Skin of body (tissue), 2 donors: ENCODE measurements around the gene RBM20. TPM values are rescaled to one million over a fixed set of nuclear protein-coding genes. Genes with fewer than 3 reads are reported as not detected.
"Not testable (repeated sequence)": the region's sequence is repeated elsewhere in the genome, so short reads cannot be mapped to it uniquely, and the experiment has no call there.

Experiments used
- DNase-seq: peaks from one replicate; lab custom pipeline; 2025; lab: John Stamatoyannopoulos, UW
- total RNA-seq: library from RNA; depleted of rRNA; stranded (reverse); fragments of >200 nt; gene quantifications from one replicate; pipeline ENCODE4 v1.2.3, GENCODE V29; 2014

The RBM20 gene
- total RNA-seq, 1 donor from 2014 or later = 2.4 TPM

DNA sequence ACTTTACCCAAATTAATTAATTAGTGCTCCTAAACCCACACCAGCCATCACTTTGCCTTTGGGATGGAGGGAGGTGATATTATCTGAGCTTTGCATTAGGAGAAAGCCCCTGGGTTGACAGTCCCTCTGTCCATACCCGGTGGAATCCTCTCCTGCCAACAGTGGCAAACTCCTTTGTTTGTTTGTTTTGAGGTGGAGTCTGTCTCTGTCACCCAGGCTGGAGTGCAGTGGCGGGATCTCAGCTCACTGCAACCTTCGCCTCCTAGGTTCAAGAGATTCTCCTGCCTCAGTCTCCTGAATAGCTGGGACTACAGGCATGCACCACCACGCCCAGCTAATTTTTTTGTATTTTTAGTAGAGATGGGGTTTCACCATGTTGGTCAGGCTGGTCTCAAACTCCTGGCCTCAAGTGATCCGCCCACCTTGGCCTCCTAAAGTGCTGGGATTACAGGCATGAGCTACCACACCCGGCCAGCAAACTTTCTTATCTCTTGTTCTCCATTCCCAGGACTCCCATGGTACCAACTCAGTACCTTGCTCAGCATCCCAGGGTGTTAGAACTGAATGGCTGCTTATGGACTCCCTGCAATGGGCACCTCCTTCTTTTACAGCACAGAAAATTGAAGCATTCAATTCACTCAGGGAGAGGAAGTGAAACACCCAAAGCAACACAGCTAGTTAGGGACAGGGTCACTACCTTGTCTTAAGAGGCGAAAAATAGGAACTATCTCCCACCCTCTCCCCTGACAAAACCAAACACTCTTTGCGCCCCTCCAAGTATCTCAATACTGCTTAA is 223.1 kb downstream of the RBM20 start:
- DNase-seq = not testable (repeated sequence)

DNA sequence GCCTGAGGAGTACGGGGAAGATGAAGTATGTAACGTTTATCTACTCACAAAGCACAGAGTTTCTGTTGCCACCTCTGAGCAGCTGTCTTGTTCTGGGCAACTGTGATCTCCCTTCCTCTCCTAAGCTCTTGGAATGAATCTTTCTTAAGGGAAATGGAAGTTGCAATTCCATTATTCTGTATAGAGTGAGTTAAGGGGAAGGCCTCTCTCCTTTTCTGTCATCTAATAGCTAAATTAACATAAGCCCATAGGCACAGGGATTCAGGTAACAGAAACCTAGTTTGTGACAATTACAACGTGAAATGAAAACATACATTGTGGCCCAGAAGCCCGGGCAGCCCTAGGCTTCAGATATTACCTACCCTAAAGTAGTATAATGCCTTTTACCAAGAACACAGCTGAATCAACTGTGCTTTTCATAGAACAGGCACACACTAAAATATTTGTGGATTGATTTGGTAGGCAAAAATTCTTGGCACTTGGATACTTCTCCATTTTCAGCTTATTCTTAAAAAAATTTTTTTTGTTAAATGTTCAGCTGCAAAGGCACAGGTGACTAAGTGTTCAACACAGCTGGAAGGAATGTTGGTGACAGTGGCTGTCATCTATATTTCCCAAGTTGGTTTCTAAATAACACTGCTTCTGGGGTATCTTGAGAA is 223.8 kb downstream of the RBM20 start:
- no peak for DNase-seq

DNA sequence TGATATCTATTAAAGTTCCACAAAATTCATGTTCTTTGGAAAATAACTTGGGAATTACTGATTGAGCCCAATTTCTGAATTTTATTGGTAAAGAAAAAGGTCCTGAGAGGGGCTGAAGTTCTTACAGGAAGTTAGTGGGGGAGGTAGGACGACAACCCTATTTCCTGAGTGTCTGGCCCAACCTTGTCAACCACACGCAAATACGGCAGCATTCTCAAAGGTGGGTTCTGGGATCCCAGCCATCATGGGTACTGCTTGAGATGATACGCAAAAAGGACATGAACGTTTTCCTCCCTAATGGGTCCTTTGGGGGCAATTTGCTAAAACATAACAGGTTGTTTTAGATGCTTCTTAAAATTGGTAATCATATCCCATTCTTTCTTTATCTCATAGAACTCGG is 224.8 kb downstream of the RBM20 start:
- DNase-seq = no peak

DNA sequence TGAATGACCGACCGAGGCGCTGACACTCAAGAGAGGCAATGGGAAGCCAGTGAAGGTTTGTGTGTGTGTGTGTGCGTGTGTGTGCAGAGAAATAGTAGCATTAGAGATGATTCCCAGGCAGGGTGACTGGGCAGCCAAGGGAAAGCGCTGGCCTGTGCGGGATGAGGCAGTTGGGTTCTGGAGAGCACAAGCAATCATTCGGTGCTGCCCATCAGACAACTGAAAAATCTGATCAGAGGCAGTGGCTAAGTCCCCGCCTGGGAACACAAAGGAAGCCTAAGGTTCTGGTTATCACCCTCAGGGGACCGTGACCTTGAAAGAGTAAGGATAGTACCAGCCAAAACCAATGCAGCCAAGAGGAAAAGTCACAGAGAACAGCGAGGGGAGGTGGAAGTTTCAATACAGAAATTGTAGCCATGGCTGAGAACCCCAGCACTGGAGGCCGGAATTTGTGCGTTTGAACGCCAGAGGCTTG is 226.7 kb downstream of the RBM20 start:
- DNase-seq = peak; percentile 66

DNA sequence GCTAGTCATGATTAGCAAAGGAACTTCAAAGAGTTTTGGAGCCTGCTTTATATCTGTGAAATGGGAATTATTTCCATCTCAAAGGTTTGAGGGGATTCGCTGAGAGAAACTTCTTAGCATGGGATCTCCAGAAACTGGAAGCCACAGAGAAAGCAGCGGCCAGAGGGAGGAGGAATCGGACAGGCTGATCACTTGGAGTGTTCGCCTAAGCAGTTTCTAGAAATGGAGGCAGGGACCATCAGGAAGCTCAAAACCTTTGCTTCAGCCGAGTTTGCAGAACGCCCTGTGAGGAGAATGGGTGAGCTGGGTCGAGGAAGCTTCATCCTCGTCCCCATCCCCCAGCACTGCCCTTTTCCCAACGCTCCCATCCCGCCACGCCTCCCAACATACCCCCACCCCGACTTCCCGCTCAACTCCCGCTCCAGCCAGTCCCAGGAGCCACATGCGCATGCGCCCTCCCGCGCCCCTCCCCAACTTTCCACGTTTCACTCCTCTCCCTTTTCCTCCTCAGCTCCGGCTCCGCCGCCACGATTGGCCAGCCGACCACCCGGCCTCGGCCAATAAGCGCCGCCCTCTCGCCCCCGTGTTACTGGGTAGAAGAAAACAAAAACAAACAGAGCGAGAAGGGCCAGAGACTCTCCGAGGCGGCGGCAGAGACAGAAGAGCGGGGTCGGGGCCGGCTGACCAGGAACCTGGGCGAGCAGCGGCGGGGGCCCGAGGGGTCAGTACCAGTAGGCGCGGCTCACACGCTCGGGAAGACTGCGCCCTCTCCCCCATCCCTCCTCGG is 227.4 kb downstream of the RBM20 start, which contains the start of gene PDCD4:
Gene PDCD4 (plus strand): TSS at position 631 of the 787 bp plus-strand sequence. CDS start 4,100 bp downstream, outside the sequence.
- peak; percentile 99 for DNase-seq

DNA sequence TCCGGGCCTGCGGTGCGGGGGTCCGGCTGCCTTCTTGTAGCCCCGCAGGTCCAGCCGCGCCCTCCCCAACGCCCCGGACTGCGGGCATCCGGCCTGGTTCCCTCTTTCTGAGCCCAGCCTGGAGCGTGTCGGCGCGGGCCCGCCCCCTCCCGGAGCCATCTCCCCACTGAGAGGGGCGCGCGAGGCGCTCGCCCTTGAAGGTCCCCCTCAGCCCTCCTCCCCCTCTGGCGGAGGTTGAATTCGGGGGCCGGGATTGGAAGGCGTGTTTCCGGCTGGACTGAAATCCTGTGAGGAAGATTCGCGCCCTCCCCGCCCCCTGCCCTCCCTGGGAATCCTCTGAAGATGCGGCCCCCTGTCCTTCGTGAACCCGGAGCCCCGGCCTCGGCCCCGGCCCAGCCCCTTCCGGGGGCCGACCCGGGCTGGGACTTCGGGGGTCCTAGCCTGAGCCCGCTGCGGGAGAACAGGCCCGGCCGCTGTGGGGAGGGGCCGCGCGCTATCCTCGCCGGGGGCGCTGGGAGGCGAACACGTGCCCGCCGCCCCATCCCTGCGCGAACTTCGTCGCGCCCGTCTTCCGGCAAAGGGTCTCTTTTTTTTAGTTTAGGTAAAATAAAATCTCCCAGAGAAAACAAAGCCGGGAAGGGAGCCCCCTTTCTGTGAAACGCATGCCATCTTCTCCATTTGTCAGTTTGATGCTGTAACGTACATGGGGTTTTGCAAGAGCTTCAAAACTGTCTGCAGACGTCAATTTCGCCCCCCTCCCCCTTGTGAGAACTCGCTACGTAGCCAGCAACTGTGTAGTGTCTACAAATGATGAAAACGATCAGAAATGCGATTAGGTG is 228.2 kb downstream of the RBM20 start:
- DNase-seq = peak; percentile 86

DNA sequence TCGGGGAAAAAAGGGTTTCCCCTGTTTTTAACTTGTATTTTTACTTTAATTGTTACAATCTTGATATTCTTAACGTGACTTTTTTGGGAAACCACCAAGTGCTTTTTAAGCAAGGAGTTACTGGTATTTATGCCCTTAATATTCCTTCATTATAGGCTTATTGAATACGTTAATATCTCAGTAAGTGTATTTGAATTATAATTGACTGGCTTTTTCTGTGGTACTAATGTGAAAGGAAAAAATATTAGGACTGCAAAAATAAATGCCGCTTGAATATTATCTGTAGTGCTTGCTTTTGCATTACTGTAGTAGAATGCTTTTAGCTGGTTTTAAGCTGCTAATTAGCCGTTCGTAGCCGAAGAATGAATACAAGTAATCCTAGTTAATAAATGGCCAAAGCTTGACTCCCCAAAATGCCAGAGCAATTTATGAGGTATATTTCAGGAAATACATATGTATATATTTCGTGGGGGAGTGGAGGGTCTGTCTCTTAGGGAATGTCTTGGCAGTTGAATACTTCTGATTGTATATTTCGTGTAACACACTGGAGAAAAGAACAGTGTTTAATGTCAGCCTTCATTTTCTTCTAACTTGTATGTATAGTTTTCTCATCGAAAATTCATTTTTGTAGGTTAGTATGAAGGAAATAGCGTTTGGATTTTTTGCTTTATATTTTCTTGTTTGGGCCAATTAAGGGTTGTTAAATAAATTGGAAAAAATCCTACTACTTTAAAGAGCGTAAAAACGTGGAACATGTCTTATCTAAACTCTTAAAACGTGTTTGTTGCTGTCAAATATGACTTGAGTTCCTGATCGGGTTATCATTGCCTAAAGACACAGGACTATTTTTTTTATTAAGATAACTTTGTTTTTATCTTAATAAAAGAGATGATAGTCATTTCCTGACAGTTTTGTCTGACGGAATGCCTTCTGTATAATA is 229.1 kb downstream of the RBM20 start:
- DNase-seq = peak; percentile 39

DNA sequence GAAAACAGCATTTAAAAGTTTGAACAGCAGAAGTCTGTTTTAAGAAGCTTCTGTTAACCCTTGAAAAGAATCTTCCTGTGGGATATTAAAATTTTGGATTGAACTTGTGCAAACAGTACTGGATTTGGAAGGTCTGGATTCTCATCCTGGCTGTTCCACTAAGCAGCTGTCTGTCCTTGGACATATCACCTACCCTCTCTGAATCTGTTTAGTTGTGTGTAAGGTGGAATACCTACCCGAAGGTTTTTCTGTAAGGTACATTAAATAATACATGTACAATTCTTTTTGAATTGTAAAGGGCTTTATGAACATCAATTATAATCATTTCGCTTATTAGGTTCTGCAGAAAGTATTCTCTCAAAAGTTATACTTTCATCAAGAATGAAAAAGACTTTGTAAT is 229.8 kb downstream of the RBM20 start:
- no peak for DNase-seq

DNA sequence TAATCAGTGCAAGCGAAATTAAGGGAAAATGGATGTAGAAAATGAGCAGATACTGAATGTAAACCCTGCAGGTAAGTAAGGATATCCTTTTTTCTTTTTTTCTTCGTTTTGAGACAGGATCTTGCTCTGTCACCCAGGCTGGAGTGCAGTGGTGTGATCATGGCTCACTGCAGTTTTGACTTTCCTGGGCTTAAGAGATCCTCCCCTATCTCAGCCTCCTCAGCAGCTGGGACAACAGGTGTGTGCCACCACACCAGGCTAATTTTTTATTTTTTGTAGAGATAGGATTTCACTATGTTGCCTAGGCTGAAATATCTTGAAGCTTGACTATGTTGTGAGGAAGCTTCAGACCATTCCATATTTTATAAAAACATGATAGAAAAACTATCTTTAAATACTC is 231.9 kb downstream of the RBM20 start:
- no peak for DNase-seq

DNA sequence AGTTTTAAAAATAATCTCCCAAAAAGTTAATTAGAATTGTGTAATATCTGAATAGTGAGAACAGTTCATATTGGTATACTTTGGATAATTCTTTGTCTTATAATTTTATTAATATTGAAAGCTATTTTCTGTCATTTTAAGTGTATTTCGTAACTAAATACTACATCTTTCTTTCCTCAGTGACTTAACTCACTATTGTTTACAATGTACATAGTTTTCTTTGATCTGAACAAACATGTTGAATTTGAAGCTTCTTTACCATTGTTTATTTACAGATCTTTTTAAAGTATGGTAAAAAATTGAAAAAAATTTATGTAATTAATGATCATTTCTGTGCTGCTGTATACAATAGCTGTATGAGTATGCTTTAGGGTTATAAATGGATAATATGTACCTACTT is 232.7 kb downstream of the RBM20 start:
- no peak for DNase-seq

DNA sequence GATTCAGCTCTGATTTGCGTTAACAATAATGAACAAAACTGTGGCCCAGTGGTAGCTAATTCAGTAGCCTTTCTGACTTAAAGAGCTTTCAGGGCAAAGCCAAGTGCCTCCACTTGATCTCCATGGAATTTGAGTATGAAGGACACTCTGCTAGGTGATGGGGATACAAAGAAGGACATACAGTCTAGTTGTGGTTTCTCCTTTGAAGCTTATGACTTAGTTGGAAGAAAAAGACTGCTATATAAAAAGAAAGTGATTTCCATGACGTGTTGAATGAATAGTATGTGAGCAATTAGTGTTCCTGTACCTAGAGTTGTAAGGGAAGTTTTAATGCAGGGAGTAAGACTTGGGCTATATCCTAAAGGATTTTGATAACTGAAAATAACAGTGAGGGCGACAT is 235.9 kb downstream of the RBM20 start:
- no peak for DNase-seq

DNA sequence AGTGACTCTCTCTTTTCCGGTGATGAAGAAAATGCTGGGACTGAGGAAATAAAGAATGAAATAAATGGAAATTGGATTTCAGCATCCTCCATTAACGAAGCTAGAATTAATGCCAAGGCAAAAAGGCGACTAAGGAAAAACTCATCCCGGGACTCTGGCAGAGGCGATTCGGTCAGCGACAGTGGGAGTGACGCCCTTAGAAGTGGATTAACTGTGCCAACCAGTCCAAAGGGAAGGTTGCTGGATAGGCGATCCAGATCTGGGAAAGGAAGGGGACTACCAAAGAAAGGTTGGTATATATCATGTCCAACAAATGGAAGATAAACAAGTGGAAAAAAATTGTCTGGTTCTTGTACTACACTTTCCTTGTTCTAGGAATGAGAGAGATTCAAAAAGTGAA is 237.1 kb downstream of the RBM20 start:
- DNase-seq = no peak

DNA sequence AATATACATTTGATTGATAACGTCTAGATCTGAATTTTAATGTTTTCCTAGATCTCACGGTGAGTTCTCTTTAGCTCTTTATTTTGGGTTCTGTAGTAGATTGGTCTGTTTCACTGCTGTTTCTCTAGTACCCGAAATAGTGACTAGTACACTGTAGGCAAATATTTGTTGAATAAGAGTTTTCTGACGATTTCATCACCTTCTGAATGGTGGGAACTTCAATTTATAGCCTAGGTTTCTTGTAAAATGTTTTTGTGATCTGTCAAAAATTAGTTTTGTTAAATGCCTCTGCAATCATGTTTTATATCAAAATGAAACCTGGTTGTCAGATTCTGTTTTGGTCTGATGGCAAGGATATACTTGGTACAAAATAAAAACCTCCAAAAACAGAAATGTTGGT is 237.8 kb downstream of the RBM20 start:
- no peak for DNase-seq

DNA sequence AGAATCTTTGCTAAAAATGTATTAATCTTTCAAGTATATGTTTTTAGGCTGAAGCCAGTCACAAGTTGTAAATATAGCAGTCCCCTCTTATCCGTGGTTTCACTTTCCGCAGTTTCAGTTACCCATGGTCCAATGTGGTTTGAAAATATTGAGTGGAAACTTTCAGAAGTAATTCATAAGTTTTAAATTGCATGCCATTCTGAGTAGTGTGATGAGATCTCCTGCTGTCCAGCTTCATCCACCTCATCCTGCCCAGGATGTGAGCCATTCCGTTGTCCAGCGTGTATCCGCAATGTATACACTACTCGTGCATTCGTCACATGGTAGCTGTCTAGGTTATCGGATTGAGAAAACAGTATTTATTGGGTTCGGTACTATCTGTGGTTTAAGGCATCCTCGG is 239.8 kb downstream of the RBM20 start:
- no peak for DNase-seq

DNA sequence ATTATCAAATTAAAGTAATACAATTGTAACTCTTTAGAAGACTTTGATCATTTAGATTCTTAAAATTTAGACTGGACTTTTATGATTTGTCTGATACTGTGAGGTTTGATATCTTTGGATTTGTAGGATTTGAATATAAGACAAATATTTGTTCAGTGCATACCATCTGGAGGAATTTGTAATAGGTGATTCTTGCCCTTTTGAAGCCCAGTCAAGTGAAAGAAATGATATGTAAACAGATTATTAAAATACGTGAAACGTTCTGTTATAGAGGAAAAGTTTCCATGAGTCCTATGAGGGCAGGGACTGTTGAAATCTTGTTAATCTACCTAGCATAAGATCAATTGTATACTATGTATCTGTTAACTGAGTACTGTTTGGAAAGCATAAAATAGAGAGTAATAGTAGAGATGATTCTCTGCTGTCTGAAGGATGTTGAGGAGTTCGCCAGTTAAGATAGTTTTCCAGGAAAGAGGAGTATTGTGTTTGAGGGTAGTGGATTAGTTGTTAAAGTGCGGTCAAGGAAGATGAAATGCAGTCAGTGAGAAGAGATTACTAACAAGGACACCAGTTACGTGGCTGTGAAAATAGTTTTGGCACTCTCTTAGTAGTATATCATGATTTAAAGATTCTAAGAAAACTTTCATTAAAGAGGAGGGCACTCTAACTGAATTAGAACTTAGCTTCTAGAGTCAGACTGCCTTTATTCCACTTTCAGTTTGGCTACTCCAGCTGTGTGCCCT is 242.0 kb downstream of the RBM20 start:
- no peak for DNase-seq

DNA sequence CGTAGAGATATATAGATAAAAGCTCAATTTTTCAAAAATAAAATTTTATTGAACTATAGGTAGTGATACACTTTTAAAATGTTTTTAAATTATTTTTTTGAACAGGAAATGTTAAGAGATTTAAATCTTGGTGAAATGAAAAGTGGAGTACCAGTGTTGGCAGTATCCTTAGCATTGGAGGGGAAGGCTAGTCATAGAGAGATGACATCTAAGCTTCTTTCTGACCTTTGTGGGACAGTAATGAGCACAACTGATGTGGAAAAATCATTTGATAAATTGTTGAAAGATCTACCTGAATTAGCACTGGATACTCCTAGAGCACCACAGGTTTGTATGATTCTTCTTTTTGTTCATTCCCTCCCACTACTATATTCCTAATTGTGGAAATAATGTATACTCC is 243.4 kb downstream of the RBM20 start:
- DNase-seq = no peak
